DOHH2 (cell line): ENCODE data around the gene CFAP61.

Source experiments
- H3F3A ChIP-seq: fragments of 200-600 bp; sonication (generic), shearing (Covaris generic); 2 replicates; pipeline ENCODE4 v1.6.0; 2016; ENCODE audit warnings: antibody characterized with exemption, mild to moderate bottlenecking; ENCODE audit not compliant: control insufficient read depth, insufficient read depth
- H3K27ac ChIP-seq: fragments of 200-600 bp; sonication (generic); 2 replicates; pipeline ENCODE4 v1.5.1; 2014; ENCODE audit warnings: low read depth, mild to moderate bottlenecking, low read length, moderate library complexity
- H3K27me3 ChIP-seq: fragments of 200-600 bp; sonication (generic); 2 replicates; pipeline ENCODE4 v1.6.1; 2014; ENCODE audit warnings: mild to moderate bottlenecking, low read length, mixed read lengths; ENCODE audit not compliant: control insufficient read depth
- H3K36me3 ChIP-seq: fragments of 200-600 bp; sonication (generic); 2 replicates; pipeline ENCODE4 v1.6.1; 2014; ENCODE audit warnings: mild to moderate bottlenecking, low read length, moderate library complexity, mixed read lengths; ENCODE audit not compliant: control insufficient read depth
- H3K4me1 ChIP-seq: fragments of 200-600 bp; sonication (generic); 2 replicates; pipeline ENCODE4 v1.6.1; 2014; ENCODE audit warnings: mild to moderate bottlenecking, low read length, mixed read lengths; ENCODE audit not compliant: control insufficient read depth
- H3K4me2 ChIP-seq: fragments of 200-600 bp; sonication (generic); 2 replicates; pipeline ENCODE4 v1.6.0; 2014; ENCODE audit warnings: mild to moderate bottlenecking, low read length, moderate library complexity
- H3K4me3 ChIP-seq: fragments of 200-600 bp; sonication (generic); 2 replicates; pipeline ENCODE4 v1.5.1; 2014; ENCODE audit warnings: mild to moderate bottlenecking, low read length, mixed read lengths
- H3K79me2 ChIP-seq: fragments of 200-600 bp; sonication (generic); 2 replicates; pipeline ENCODE4 v1.6.1; 2014; ENCODE audit warnings: mild to moderate bottlenecking, low read length, mixed read lengths; ENCODE audit not compliant: control insufficient read depth
- H3K9me2 ChIP-seq: fragments of 200-600 bp; sonication (generic); replicated peaks from 2 replicates; pipeline ENCODE4 v1.6.1; 2014; ENCODE audit warnings: mild to moderate bottlenecking, low read length, mixed read lengths; ENCODE audit not compliant: control insufficient read depth
- H3K9me3 ChIP-seq: fragments of 200-600 bp; sonication (generic); 2 replicates; pipeline ENCODE4 v1.6.1; 2014; ENCODE audit warnings: antibody characterized with exemption, low read length, mixed read lengths; ENCODE audit not compliant: control insufficient read depth, insufficient read depth
- H4K20me1 ChIP-seq: fragments of 200-600 bp; sonication (generic); 2 replicates; pipeline ENCODE4 v1.6.0; 2014; ENCODE audit warnings: low read depth, mild to moderate bottlenecking, antibody characterized with exemption, low read length, moderate library complexity; ENCODE audit not compliant: control insufficient read depth, insufficient read depth
- EZH2phosphoT487 ChIP-seq: fragments of 200-600 bp; sonication (generic); IDR thresholded peaks from 2 replicates; pipeline ENCODE4 v1.6.1; 2017; ENCODE audit warnings: borderline replicate concordance, mild to moderate bottlenecking, antibody characterized with exemption, low read length, moderate library complexity, mixed read lengths
- TF ChIP-seq, protein P1 (sequence below): fragments of 200-600 bp; sonication (generic); IDR thresholded peaks from one replicate; pipeline ENCODE4 v1.5.1; 2014; ENCODE audit warnings: antibody characterized with exemption, mild to moderate bottlenecking, low read depth, low read length; ENCODE audit not compliant: poor library complexity, severe bottlenecking

Gene CFAP61

GRCh38 chr20:20293691-20294385 lies 241.5 kb downstream of the CFAP61 start:
- H3K36me3 ChIP-seq: no peaks in the 10 kb centered on the region
- H3K4me2 ChIP-seq: no peak overlapping the region
- H4K20me1 ChIP-seq: no peaks in the 10 kb centered on the region
- H3K9me2 ChIP-seq: no peaks in the 10 kb centered on the region
- TF ChIP-seq, protein P1, sequence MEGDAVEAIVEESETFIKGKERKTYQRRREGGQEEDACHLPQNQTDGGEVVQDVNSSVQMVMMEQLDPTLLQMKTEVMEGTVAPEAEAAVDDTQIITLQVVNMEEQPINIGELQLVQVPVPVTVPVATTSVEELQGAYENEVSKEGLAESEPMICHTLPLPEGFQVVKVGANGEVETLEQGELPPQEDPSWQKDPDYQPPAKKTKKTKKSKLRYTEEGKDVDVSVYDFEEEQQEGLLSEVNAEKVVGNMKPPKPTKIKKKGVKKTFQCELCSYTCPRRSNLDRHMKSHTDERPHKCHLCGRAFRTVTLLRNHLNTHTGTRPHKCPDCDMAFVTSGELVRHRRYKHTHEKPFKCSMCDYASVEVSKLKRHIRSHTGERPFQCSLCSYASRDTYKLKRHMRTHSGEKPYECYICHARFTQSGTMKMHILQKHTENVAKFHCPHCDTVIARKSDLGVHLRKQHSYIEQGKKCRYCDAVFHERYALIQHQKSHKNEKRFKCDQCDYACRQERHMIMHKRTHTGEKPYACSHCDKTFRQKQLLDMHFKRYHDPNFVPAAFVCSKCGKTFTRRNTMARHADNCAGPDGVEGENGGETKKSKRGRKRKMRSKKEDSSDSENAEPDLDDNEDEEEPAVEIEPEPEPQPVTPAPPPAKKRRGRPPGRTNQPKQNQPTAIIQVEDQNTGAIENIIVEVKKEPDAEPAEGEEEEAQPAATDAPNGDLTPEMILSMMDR: no peak
- TF ChIP-seq EZH2phosphoT487: no peak
- no peak overlapping the region for H3K4me3 ChIP-seq
- no peaks in the 10 kb centered on the region for H3K9me3 ChIP-seq
- no peaks in the 10 kb centered on the region for H3K79me2 ChIP-seq
- H3K4me1 ChIP-seq: no peaks in the 10 kb centered on the region
- no peaks in the 10 kb centered on the region for H3F3A ChIP-seq
- H3K27me3 ChIP-seq: no peaks in the 10 kb centered on the region
- H3K27ac ChIP-seq: no peak overlapping the region

GRCh38 chr20:20295621-20296498 lies 243.5 kb downstream of the CFAP61 start:
- H3K4me1 ChIP-seq: no peaks in the 10 kb centered on the region
- no peak overlapping the region for H3K4me2 ChIP-seq
- H3K36me3 ChIP-seq: no peaks in the 10 kb centered on the region
- no peaks in the 10 kb centered on the region for H3K9me3 ChIP-seq
- no peaks in the 10 kb centered on the region for H3K9me2 ChIP-seq
- H3K79me2 ChIP-seq: no peaks in the 10 kb centered on the region
- no peaks in the 10 kb centered on the region for H3K27me3 ChIP-seq
- TF ChIP-seq, protein P1: no peak
- no peak for TF ChIP-seq EZH2phosphoT487
- no peaks in the 10 kb centered on the region for H3F3A ChIP-seq
- H3K4me3 ChIP-seq: no peak overlapping the region
- no peak overlapping the region for H3K27ac ChIP-seq
- H4K20me1 ChIP-seq: no peaks in the 10 kb centered on the region

GRCh38 chr20:20297181-20297580 lies 244.8 kb downstream of the CFAP61 start:
- no peak overlapping the region for H3K4me2 ChIP-seq
- no peaks in the 10 kb centered on the region for H3K9me2 ChIP-seq
- H3F3A ChIP-seq: no peaks in the 10 kb centered on the region
- no peaks in the 10 kb centered on the region for H3K4me1 ChIP-seq
- no peaks in the 10 kb centered on the region for H3K36me3 ChIP-seq
- H3K27me3 ChIP-seq: no peaks in the 10 kb centered on the region
- no peak overlapping the region for H3K4me3 ChIP-seq
- no peak for TF ChIP-seq EZH2phosphoT487
- TF ChIP-seq, protein P1: no peak
- no peaks in the 10 kb centered on the region for H3K79me2 ChIP-seq
- H4K20me1 ChIP-seq: no peaks in the 10 kb centered on the region
- H3K9me3 ChIP-seq: no peaks in the 10 kb centered on the region
- no peak overlapping the region for H3K27ac ChIP-seq
